ENCODE measurements around the gene CTIF. TPM values are rescaled to one million over a fixed set of nuclear protein-coding genes. Genes with fewer than 3 reads are reported as not detected.
A peak's percentile ranks its signal among the peaks of the same experiment; 100 is the strongest.

CTIF gene
- total and polyA plus RNA-seq, 10 donors, result 5.2 to 39.2 (median 18.5) TPM

GRCh38 chr18:48676756-48677368 lies 138.0 kb downstream of the CTIF start:
- peak in 1 of 3 donors; percentile 18 for TF ChIP-seq POLR2AphosphoS5 (IDR thresholded peaks at IDR 0.05)
- peak; percentile 57 to 89 (median 77) for TF ChIP-seq CTCF (IDR thresholded peaks at IDR 0.05 in 8 of 11, conservative IDR thresholded peaks at IDR 0.05 in 3 of 11)
- TF ChIP-seq POLR2A (IDR thresholded peaks at IDR 0.05), result no peak
- Histone ChIP-seq H3K27ac (peak overlapping the region in 1 of 8 donors; percentile 5), H3K4me1 (peaks cover 4 to 71% (median 28%) of the 10 kb centered on the region in 6 donors), H3K36me3 (no peaks in the 10 kb centered on the region), H3K27me3 (replicated peaks in 1 of 7) (no peaks in the 10 kb centered on the region), H3K9me3 (no peaks in the 10 kb centered on the region), H3K4me3 (no peak overlapping the region)
- 28 to 45% (median 40%) methylated on average over 15 to 17 of the region's 17 CpGs for WGBS, 5 donors
- DNase-seq, result peak; percentile 91
- intact Hi-C loops (cut with DNase I; ENCODE audit: low total_unique reads), result loop anchor here (10.0 kb wide), 4 partner anchors 368 to 738 kb away; no protein-coding TSS in a partner anchor

- 76 to 83% (median 81%) methylated on average over 16 of the region's 16 CpGs for WGBS, 5 donors
- peaks cover 0 to 7% (median 0%) of the 10 kb centered on the region in 6 donors for H3K36me3 ChIP-seq
- intact Hi-C loops (cut with DNase I; ENCODE audit: low total_unique reads), result loop anchor here (10.0 kb wide), 4 partner anchors 366 to 736 kb away; no protein-coding TSS in a partner anchor
These were observed 139.6 kb downstream of the CTIF start for GRCh38 chr18:48678237-48679115.

GRCh38 chr18:48679236-48679635 lies 140.4 kb downstream of the CTIF start:
- TF ChIP-seq POLR2AphosphoS5 (IDR thresholded peaks at IDR 0.05), result no peak
- TF ChIP-seq POLR2A (IDR thresholded peaks at IDR 0.05), result no peak
- no peak for TF ChIP-seq CTCF (IDR thresholded peaks at IDR 0.05 in 8 of 11, conservative IDR thresholded peaks at IDR 0.05 in 3 of 11)
- DNase-seq, result no peak
- intact Hi-C loops (cut with DNase I; ENCODE audit: low total_unique reads), result loop anchor here (10.0 kb wide), 4 partner anchors 366 to 736 kb away; no protein-coding TSS in a partner anchor
- Histone ChIP-seq H3K27ac (peak overlapping the region in 1 of 8 donors; percentile 41), H3K36me3 (peaks cover 0 to 7% (median 0%) of the 10 kb centered on the region in 6 donors), H3K4me1 (peaks cover 4 to 49% (median 26%) of the 10 kb centered on the region in 6 donors), H3K9me3 (no peaks in the 10 kb centered on the region), H3K27me3 (replicated peaks in 1 of 7) (no peaks in the 10 kb centered on the region), H3K4me3 (no peak overlapping the region)
- WGBS, 5 donors, result 28 to 58% (median 52%) methylated on average over 3 of the region's 3 CpGs

More at GRCh38 chr18:48678237-48679115, 139.6 kb downstream of the CTIF start:
- no peaks in the 10 kb centered on the region for H3K9me3 ChIP-seq
- H3K27me3 ChIP-seq (replicated peaks in 1 of 7), result no peaks in the 10 kb centered on the region
- TF ChIP-seq POLR2AphosphoS5 (IDR thresholded peaks at IDR 0.05) (no peak), CTCF (IDR thresholded peaks at IDR 0.05 in 8 of 11, conservative IDR thresholded peaks at IDR 0.05 in 3 of 11) (no peak), POLR2A (IDR thresholded peaks at IDR 0.05) (no peak)
- H3K4me3 ChIP-seq, result no peak overlapping the region
- no peak overlapping the region for H3K27ac ChIP-seq
- H3K4me1 ChIP-seq, result peaks cover 4 to 56% (median 28%) of the 10 kb centered on the region in 6 donors
- DNase-seq, result peak; percentile 67
